ENCODE data around the gene TM9SF2. TPM values are rescaled to one million over a fixed set of nuclear protein-coding genes. Genes with fewer than 3 reads are reported as not detected.
"Not testable (repeated sequence)": the region's sequence is repeated elsewhere in the genome, so short reads cannot be mapped to it uniquely, and the experiment has no call there.

Gene TM9SF2
- total RNA-seq, 4 donors from 2014 or later = 19.8 to 189 (median 107) TPM

DNA sequence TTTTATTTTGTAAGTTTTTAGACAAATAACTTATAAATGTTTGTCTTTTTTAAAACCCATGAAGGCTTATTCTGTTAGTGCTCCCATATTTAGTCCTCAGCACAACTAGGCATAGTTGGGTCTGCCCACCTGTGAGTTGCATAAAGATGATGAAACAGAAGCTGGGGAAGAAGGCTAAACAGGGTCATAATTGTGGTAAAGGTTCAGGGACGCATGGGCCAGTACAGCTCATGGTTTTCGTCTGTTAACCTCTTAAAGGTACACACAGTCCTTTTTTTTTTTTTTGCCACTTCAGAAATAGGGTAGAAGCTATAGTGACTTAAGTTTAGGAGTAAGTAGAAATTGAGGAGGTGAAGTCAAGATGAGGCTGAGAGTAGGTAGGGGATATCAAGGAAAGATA, 58.3 kb downstream of the TM9SF2 start:
- TF ChIP-seq, protein P1, sequence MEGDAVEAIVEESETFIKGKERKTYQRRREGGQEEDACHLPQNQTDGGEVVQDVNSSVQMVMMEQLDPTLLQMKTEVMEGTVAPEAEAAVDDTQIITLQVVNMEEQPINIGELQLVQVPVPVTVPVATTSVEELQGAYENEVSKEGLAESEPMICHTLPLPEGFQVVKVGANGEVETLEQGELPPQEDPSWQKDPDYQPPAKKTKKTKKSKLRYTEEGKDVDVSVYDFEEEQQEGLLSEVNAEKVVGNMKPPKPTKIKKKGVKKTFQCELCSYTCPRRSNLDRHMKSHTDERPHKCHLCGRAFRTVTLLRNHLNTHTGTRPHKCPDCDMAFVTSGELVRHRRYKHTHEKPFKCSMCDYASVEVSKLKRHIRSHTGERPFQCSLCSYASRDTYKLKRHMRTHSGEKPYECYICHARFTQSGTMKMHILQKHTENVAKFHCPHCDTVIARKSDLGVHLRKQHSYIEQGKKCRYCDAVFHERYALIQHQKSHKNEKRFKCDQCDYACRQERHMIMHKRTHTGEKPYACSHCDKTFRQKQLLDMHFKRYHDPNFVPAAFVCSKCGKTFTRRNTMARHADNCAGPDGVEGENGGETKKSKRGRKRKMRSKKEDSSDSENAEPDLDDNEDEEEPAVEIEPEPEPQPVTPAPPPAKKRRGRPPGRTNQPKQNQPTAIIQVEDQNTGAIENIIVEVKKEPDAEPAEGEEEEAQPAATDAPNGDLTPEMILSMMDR (IDR thresholded peaks at IDR 0.05) = no peak
- TF ChIP-seq POLR2A (IDR thresholded peaks at IDR 0.05) = no peak
- H3K27ac ChIP-seq = no peak overlapping the region

DNA sequence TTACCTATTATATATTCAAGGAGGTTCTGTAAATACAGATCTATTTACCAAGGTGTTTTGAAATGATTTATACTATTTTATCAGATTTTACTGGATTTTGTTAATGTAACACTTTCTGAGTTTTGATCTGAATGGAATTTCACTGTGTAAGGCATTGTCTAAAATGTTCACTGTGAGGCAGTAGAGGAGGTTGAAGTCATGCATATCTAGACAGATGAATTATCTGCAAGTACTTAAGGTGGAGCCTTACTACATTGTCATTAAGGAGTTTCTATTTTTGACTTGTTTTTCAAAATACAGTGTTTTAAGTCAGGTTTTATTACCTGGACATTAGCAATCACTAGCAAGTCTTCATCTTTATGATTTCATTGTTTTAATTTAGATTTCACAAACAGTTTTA, 62.1 kb downstream of the TM9SF2 start:
- Histone ChIP-seq H3K4me1 (no peaks in the 10 kb centered on the region), H3K27me3 (no peaks in the 10 kb centered on the region), H3K4me3 (no peak overlapping the region), H3K9me3 (no peaks in the 10 kb centered on the region), H3K36me3 (peaks cover 0 to 57% (median 0%) of the 10 kb centered on the region in 3 donors), H3K27ac (no peak overlapping the region)
- no peak for DNase-seq
- TF ChIP-seq POLR2A (IDR thresholded peaks at IDR 0.05) = no peak
- TF ChIP-seq, protein P1 (IDR thresholded peaks at IDR 0.05) = no peak

More for the DNA sequence above, 58.3 kb downstream of the TM9SF2 start:
- DNase-seq = no peak
- Histone ChIP-seq H3K36me3 (peaks cover 0 to 70% (median 0%) of the 10 kb centered on the region in 3 donors), H3K4me3 (no peak overlapping the region), H3K27me3 (no peaks in the 10 kb centered on the region), H3K9me3 (no peaks in the 10 kb centered on the region), H3K4me1 (no peaks in the 10 kb centered on the region)

DNA sequence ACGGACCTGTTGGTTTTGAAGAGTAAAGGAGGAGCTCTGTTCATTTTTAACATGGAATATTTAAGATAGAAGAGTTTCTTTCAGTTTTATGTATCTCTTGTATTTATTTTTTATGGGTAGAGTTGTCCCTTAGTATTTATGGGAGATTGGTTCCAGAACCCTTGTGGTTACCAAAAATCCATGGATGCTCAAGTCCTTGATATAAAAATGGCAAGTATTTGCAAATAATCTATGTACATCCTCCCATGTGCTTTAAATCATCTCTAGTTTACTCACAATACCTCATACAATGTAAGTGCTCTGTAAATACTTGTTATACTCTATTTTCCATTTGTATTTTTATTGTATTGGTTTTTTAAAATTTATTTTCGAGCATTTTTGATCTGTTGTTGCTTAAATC, 63.1 kb downstream of the TM9SF2 start:
- no peak overlapping the region for H3K4me3 ChIP-seq
- H3K9me3 ChIP-seq = no peaks in the 10 kb centered on the region
- no peak for TF ChIP-seq POLR2A (IDR thresholded peaks at IDR 0.05)
- TF ChIP-seq, protein P1 (IDR thresholded peaks at IDR 0.05) = no peak
- no peaks in the 10 kb centered on the region for H3K27me3 ChIP-seq
- no peaks in the 10 kb centered on the region for H3K4me1 ChIP-seq
- DNase-seq = no peak
- peaks cover 0 to 52% (median 0%) of the 10 kb centered on the region in 3 donors for H3K36me3 ChIP-seq
- no peak overlapping the region for H3K27ac ChIP-seq

DNA sequence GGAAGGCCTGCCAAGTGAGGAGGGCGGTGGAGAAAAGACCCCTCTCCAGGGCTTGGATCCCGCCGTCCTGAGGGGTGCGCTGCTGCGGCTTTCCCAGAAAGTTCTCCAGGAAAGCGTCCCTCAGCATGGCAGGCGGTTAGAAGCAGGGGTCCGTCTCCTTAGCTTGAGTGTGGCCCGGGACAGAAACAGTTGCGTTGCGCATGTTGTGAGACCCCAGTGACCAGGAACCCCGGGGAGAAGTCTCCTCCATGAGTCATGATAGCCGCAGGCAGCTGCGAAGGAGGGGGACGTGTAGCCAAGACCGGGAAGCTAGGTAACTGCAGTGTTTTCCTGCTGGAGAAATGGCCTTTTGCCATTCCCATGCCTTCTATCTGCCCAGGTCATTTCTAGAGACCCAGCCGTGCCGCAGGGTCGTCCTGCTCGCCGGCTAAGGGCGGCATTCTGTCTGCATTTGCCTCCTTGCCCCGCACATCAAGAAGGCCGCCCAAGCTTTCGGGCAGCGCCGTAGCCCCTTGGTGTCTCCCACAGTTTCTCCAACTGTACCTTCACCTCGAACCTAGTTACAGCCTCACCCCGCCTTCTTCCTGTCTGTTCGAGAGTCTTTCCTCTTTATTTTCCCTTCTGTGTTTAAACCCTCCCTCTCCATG, 64.3 kb downstream of the TM9SF2 start:
- TF ChIP-seq, protein P1 (IDR thresholded peaks at IDR 0.05) = no peak
- TF ChIP-seq POLR2A (IDR thresholded peaks at IDR 0.05) = no peak
- DNase-seq = no peak
- Histone ChIP-seq H3K36me3 (peaks cover 0 to 40% (median 0%) of the 10 kb centered on the region in 3 donors), H3K4me1 (no peaks in the 10 kb centered on the region), H3K27ac (no peak overlapping the region), H3K4me3 (no peak overlapping the region), H3K27me3 (no peaks in the 10 kb centered on the region), H3K9me3 (no peaks in the 10 kb centered on the region)

DNA sequence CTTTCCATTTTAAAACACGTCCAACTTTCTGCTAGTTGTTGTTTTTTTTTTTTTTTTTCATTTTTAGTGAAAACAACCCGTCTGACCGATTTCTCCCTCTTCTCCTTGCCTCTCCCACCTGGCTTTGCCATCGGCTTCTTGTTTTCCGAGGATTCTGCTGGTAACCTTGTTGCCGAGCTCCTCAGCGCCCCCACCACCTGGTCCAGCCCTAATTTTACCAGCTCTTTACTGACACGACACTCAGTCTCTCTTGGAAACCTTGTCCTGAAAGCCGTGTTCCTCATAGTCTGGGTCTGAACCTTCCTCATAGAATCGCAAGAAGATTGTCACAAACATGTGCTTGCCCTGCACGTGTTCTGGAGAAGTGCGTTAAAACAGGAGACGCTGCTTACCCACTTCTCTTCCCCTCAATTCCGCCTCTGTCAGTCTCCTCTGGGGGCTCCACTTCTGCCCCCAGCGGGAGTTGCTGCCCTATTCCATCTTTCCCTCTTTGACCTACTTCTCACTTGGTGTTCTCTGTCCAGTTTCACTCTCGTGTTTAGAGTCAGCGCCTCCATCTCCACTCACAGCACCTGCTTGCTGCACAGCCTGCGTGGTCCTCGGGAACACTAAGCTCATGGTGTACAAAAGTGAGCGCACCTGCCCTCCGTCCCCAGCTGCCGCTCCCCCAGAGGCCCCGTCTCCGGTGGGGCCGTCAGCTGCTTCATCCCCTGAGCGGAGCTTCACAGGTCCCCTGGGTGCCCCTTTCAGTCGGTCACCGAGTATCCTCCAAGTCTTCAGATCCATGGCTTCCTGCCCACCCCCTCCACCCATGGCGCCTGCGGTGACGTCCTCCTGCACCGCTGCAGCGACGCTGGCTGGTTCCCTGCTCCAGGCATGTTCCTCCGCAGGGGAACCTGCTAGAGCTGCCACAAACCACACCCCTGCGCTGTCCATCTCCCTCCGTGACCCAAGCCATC, 65.1 kb downstream of the TM9SF2 start:
- H3K4me3 ChIP-seq = no peak overlapping the region
- no peaks in the 10 kb centered on the region for H3K4me1 ChIP-seq
- TF ChIP-seq, protein P1 (IDR thresholded peaks at IDR 0.05) = no peak
- TF ChIP-seq POLR2A (IDR thresholded peaks at IDR 0.05) = no peak
- no peak for DNase-seq
- H3K27me3 ChIP-seq = no peaks in the 10 kb centered on the region
- H3K27ac ChIP-seq = no peak overlapping the region
- H3K36me3 ChIP-seq = peaks cover 0 to 32% (median 0%) of the 10 kb centered on the region in 3 donors
- no peaks in the 10 kb centered on the region for H3K9me3 ChIP-seq

DNA sequence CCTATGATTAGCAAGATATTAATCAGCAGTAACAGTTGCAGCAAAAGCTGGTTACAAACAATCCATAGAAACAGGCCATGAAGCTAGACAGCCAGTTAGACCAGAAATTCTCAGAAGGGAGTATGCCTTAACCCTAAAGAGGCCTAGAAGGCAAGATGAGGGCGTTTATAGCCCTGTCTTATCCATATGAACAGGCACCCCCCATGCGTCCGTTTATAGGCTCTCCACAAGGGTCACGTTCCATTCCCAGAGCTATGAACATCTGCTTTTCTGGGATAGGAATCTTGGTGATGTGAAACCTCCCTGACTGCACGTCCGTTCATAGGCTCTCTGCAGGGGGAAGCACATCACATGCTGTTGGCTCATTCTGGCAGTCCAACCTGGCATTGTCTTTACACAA, 67.6 kb downstream of the TM9SF2 start:
- peaks cover 0 to 16% (median 0%) of the 10 kb centered on the region in 3 donors for H3K36me3 ChIP-seq
- not testable (repeated sequence) for H3K27ac ChIP-seq, H3K27me3 ChIP-seq, DNase-seq, H3K9me3 ChIP-seq, H3K4me1 ChIP-seq, H3K4me3 ChIP-seq

Data from Peyer's patch (tissue), 4 donors.